Measurements from ENCODE around the gene PCDHGB1.

PCDHGB1 gene

DNA sequence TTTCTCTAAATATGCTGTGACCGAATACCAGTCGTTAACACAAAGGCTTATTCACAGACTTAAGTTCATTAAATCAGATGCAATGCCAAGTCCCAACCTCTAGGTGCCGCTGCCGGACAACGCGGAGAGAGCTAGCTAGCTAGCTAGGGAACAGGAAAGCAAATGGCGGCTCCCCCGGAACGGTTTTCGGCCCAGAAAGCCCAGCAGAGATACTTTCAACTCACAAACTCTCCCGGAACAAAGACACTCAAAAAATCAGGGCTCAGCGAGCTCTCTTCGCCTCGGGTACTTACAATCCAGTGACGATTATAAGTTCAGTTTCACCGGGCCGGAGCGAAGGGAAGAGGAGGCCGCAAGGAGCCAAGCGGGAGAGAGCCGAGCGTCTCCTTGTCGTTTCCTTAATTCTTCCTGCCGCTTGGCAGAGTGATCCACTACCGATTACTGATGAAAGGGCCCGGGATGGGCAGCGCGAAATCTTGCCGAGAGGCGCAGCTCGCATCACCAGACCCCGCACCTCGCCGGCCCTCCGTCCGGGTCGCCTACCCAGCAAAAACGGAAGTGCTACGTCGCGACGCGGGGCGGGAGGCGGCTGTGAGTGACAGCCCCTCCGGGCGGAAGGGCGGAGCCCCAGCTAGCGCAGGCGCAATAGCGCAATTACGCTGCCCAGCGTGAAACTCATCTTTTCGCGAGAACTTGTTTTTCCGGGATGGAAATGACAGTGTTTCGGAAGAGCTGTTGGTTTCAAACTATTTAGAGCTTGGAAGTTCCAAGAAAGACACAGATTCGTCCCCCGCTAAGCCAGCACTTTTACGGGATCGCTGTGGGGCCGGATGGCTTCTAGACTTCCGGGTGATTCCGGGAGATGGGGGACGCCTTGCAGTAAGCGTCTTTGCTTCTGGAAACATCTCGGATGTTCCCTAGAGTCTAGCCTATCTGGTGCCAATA is 29.4 kb upstream of the PCDHGB1 start, which contains the start of gene TAF7 (continued):
- TF ChIP-seq, protein P1, sequence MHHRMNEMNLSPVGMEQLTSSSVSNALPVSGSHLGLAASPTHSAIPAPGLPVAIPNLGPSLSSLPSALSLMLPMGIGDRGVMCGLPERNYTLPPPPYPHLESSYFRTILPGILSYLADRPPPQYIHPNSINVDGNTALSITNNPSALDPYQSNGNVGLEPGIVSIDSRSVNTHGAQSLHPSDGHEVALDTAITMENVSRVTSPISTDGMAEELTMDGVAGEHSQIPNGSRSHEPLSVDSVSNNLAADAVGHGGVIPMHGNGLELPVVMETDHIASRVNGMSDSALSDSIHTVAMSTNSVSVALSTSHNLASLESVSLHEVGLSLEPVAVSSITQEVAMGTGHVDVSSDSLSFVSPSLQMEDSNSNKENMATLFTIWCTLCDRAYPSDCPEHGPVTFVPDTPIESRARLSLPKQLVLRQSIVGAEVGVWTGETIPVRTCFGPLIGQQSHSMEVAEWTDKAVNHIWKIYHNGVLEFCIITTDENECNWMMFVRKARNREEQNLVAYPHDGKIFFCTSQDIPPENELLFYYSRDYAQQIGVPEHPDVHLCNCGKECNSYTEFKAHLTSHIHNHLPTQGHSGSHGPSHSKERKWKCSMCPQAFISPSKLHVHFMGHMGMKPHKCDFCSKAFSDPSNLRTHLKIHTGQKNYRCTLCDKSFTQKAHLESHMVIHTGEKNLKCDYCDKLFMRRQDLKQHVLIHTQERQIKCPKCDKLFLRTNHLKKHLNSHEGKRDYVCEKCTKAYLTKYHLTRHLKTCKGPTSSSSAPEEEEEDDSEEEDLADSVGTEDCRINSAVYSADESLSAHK (tag by site-specific recombination; IDR thresholded peaks at IDR 0.05) = no peak
- TF ChIP-seq BCL11A (tag by site-specific recombination; IDR thresholded peaks at IDR 0.05; ENCODE audit: low read depth) = no peak
- TF ChIP-seq, protein P2, sequence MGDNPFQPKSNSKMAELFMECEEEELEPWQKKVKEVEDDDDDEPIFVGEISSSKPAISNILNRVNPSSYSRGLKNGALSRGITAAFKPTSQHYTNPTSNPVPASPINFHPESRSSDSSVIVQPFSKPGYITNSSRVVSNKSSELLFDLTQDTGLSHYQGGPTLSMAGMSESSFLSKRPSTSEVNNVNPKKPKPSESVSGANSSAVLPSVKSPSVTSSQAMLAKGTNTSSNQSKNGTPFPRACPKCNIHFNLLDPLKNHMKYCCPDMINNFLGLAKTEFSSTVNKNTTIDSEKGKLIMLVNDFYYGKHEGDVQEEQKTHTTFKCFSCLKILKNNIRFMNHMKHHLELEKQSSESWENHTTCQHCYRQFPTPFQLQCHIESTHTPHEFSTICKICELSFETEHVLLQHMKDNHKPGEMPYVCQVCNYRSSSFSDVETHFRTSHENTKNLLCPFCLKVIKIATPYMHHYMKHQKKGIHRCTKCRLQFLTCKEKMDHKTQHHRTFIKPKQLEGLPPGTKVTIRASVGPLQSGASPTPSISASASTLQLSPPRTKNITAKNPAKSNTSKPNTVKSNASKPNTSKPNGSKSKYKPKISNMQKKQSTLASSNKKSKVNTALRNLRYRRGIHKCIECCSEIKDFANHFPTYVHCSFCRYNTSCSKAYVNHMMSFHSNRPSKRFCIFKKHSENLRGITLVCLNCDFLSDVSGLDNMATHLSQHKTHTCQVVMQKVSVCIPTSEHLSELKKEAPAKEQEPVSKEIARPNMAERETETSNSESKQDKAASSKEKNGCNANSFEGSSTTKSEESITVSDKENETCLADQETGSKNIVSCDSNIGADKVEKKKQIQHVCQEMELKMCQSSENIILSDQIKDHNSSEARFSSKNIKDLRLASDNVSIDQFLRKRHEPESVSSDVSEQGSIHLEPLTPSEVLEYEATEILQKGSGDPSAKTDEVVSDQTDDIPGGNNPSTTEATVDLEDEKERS (tag by site-specific recombination; IDR thresholded peaks at IDR 0.05) = no peak
- TF ChIP-seq HOXA7 (CRISPR knock-in tag; IDR thresholded peaks at IDR 0.05; ENCODE audit: borderline replicate concordance) = no peak
- TF ChIP-seq ZNF239 (tag by site-specific recombination; IDR thresholded peaks at IDR 0.05) = no peak
- peak; percentile 80 for TF ChIP-seq YY2 (tag by site-specific recombination; IDR thresholded peaks at IDR 0.05)
- TF ChIP-seq ZFHX2 (tag by site-specific recombination; conservative IDR thresholded peaks at IDR 0.05) = peak; percentile 17; the same call in 1 of the 2 replicates
- peak; percentile 91 for TF ChIP-seq YY1 (tag by site-specific recombination; IDR thresholded peaks at IDR 0.05)
- no peak for TF ChIP-seq ZNF16 (tag by site-specific recombination; IDR thresholded peaks at IDR 0.05; ENCODE audit: low read depth)
- TF ChIP-seq ZBTB17 (tag by site-specific recombination; IDR thresholded peaks at IDR 0.05) = peak; percentile 88
- TF ChIP-seq ZNF561 (tag by site-specific recombination; IDR thresholded peaks at IDR 0.05; ENCODE audit: borderline replicate concordance) = peak; percentile 43; the same call in 1 of the 2 replicates
- no peak for TF ChIP-seq EGR2 (tag by site-specific recombination; IDR thresholded peaks at IDR 0.05; ENCODE audit: low read depth)
- TF ChIP-seq ZSCAN23 (tag by site-specific recombination; IDR thresholded peaks at IDR 0.05) = 0 out of 2 replicates have a peak, but pooled peaks have one; percentile 30
- 0 out of 2 replicates have a peak, but pooled peaks have one; percentile 25 for TF ChIP-seq ZNF394 (tag by site-specific recombination; IDR thresholded peaks at IDR 0.05; ENCODE audit: borderline replicate concordance)
- no peak for TF ChIP-seq AEBP2 (tag by site-specific recombination; IDR thresholded peaks at IDR 0.05; ENCODE audit: borderline replicate concordance)
- TF ChIP-seq ZNF555 (tag by site-specific recombination; conservative IDR thresholded peaks at IDR 0.05) = no peak
- TF ChIP-seq ZNF654 (tag by site-specific recombination; IDR thresholded peaks at IDR 0.05; ENCODE audit: low read depth) = peak; percentile 39
- peak; percentile 42; the same call in 1 of the 2 replicates for TF ChIP-seq GLIS1 (tag by site-specific recombination; IDR thresholded peaks at IDR 0.05)
- TF ChIP-seq ZBTB49 (tag by site-specific recombination; IDR thresholded peaks at IDR 0.05; ENCODE audit: low read depth) = no peak
- TF ChIP-seq ZBTB7A (tag by site-specific recombination; IDR thresholded peaks at IDR 0.05; ENCODE audit: low read depth) = no peak
- no peak for TF ChIP-seq ZFP69B (tag by site-specific recombination; IDR thresholded peaks at IDR 0.05)
- TF ChIP-seq ZNF114 (tag by site-specific recombination; IDR thresholded peaks at IDR 0.05) = no peak
- no peak for TF ChIP-seq SALL2 (tag by site-specific recombination; IDR thresholded peaks at IDR 0.05; ENCODE audit: borderline replicate concordance)
- TF ChIP-seq ELK4 (IDR thresholded peaks at IDR 0.05; ENCODE audit: borderline replicate concordance, low read depth, low read length) = no peak; the same call in 1 of the 2 replicates
- TF ChIP-seq, protein P3, sequence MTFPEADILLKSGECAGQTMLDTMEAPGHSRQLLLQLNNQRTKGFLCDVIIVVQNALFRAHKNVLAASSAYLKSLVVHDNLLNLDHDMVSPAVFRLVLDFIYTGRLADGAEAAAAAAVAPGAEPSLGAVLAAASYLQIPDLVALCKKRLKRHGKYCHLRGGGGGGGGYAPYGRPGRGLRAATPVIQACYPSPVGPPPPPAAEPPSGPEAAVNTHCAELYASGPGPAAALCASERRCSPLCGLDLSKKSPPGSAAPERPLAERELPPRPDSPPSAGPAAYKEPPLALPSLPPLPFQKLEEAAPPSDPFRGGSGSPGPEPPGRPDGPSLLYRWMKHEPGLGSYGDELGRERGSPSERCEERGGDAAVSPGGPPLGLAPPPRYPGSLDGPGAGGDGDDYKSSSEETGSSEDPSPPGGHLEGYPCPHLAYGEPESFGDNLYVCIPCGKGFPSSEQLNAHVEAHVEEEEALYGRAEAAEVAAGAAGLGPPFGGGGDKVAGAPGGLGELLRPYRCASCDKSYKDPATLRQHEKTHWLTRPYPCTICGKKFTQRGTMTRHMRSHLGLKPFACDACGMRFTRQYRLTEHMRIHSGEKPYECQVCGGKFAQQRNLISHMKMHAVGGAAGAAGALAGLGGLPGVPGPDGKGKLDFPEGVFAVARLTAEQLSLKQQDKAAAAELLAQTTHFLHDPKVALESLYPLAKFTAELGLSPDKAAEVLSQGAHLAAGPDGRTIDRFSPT (tag by site-specific recombination; IDR thresholded peaks at IDR 0.05) = no peak
